ENCODE results near the gene DR1. TPM values are rescaled to one million over a fixed set of nuclear protein-coding genes. Genes with fewer than 3 reads are reported as not detected.

DR1 gene
- total RNA-seq, 4 donors from 2014 or later = 21.0 to 31.6 (median 26.2) TPM

DNA sequence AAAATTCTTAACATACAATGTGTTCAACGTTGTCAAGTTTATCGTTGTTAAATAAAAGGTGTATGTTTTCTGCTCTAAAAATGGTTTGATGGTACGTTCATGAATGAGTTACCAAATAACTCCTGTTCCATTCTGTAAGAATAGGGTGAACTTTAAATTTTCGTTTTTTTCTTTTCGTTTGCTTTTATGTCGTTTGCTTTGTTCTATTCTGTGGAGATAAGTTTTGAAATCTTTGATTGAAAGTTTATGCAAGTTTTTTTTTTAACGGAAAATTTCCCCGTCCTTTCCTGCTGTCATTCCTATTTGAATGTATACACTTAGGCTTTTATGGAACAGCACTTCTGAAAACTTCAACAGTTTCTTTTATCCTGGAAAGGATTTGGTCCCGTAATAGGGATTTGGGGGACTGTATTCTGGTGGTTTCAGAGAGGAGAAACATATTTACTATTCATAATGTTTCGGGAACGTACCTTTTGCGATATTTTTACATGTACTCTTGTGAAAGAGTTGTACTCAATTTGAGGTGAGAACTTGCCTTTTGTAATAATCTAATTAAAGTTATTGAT, 1.7 kb downstream of the DR1 start:
- no peaks in the 10 kb centered on the region for H3K36me3 ChIP-seq
- WGBS, 2 donors = 5% methylated on average over 12 of the region's 12 CpGs
- H3K4me3 ChIP-seq = peak overlapping the region; percentile 80 to 97 (median 90)
- peaks cover 0 to 69% (median 22%) of the 10 kb centered on the region in 4 donors for H3K4me1 ChIP-seq
- no peak for DNase-seq (ENCODE audit: low spot score in 2 of 2)
- H3K27ac ChIP-seq = peak overlapping the region in 1 of 4 donors; percentile 92
- H3K9me3 ChIP-seq = no peaks in the 10 kb centered on the region
- H3K27me3 ChIP-seq = no peaks in the 10 kb centered on the region
- TF ChIP-seq EP300 (IDR thresholded peaks at IDR 0.05) = no peak
- TF ChIP-seq, protein P1, sequence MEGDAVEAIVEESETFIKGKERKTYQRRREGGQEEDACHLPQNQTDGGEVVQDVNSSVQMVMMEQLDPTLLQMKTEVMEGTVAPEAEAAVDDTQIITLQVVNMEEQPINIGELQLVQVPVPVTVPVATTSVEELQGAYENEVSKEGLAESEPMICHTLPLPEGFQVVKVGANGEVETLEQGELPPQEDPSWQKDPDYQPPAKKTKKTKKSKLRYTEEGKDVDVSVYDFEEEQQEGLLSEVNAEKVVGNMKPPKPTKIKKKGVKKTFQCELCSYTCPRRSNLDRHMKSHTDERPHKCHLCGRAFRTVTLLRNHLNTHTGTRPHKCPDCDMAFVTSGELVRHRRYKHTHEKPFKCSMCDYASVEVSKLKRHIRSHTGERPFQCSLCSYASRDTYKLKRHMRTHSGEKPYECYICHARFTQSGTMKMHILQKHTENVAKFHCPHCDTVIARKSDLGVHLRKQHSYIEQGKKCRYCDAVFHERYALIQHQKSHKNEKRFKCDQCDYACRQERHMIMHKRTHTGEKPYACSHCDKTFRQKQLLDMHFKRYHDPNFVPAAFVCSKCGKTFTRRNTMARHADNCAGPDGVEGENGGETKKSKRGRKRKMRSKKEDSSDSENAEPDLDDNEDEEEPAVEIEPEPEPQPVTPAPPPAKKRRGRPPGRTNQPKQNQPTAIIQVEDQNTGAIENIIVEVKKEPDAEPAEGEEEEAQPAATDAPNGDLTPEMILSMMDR (IDR thresholded peaks at IDR 0.05) = no peak
- no peak for TF ChIP-seq POLR2A (IDR thresholded peaks at IDR 0.05)

DNA sequence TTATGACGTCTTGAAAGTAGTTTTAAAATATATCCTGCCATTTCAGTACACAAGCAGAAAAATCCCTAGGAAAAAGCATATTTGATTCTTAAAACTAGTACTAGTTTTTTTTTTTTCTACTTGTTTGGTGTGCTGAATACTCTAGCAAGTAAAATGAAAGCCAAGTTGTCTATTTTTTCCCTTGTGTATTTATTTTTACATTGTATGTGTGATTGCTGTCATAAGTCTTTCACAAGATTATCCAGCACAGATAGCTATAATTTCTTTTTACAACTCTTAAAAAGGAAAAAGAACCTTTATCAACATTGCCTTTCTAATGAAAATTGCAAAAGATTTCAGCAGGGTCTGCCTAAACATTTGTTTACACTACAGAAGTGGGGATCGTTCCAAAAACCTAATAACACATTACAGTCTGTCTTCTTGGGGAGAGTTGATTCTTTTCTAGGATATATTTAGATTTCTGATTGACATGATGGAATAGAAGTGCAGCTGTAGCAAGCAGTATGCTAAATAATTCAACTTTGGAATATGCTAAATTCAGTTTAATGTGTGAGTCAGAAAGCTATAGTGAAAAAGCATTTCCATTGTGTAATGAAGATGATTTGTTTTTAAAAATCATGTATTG, 2.5 kb downstream of the DR1 start:
- Histone ChIP-seq H3K4me1 (peaks cover 0 to 70% (median 23%) of the 10 kb centered on the region in 4 donors), H3K4me3 (peak overlapping the region; percentile 80 to 97 (median 90)), H3K9me3 (no peaks in the 10 kb centered on the region), H3K27ac (peak overlapping the region in 1 of 4 donors; percentile 48), H3K36me3 (no peaks in the 10 kb centered on the region), H3K27me3 (no peaks in the 10 kb centered on the region)
- WGBS, 2 donors = 1 to 2% methylated on average over 2 of the region's 2 CpGs
- DNase-seq (ENCODE audit: low spot score in 2 of 2) = no peak
- TF ChIP-seq, protein P1 (IDR thresholded peaks at IDR 0.05) = no peak
- TF ChIP-seq EP300 (IDR thresholded peaks at IDR 0.05) = no peak

DNA sequence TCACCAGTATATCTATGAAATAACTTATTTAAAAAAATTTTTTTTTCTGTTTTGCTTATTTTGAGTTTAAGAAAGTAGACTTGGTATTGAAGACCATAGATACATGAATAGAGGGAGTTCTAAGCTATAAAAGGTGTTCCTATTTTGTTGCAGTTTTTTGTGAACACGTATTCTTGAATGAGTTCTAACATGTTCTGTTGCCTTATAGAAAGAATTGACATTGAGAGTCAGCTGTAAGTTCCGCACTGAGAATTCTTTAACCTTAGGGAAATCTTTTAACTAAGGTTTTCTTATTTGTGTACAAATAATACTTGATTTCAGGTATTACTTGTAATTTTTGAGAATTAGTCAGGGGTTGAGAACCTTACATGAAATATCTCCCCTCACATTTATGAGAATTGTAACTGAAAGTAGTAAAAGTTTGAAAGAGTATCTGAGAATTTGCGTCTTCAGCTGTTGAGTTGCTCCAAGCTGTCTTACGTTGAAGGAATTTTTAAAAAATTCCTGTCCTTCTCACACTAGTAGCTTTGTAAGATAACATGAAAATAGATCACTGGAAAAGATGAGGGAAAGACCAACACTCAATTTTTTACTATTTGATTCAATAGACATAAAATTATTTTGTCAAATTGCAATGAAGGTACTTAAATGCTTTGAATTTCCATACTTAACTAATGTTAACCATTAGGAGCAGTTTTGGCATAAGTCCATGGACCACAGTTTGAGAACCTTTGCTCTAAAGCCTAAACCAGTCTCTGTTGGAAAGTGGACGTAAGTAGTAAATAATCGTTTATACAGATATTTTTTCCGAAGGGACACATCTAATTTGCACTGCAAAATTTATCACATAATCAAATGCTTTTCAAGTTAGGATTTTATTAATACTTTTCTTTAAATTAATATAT, 3.8 kb downstream of the DR1 start:
- TF ChIP-seq, protein P1 (IDR thresholded peaks at IDR 0.05) = no peak
- TF ChIP-seq EP300 (IDR thresholded peaks at IDR 0.05) (no peak), POLR2A (IDR thresholded peaks at IDR 0.05) (no peak)
- WGBS, 2 donors = 50% methylated on average over 7 of the region's 7 CpGs
- H3K36me3 ChIP-seq = peaks cover 0 to 6% (median 0%) of the 10 kb centered on the region in 3 donors
- H3K9me3 ChIP-seq = no peaks in the 10 kb centered on the region
- no peaks in the 10 kb centered on the region for H3K27me3 ChIP-seq
- DNase-seq (ENCODE audit: low spot score in 2 of 2) = no peak
- H3K4me3 ChIP-seq = peak overlapping the region in 1 of 4 donors; percentile 80
- no peak overlapping the region for H3K27ac ChIP-seq
- peaks cover 0 to 71% (median 25%) of the 10 kb centered on the region in 4 donors for H3K4me1 ChIP-seq

DNA sequence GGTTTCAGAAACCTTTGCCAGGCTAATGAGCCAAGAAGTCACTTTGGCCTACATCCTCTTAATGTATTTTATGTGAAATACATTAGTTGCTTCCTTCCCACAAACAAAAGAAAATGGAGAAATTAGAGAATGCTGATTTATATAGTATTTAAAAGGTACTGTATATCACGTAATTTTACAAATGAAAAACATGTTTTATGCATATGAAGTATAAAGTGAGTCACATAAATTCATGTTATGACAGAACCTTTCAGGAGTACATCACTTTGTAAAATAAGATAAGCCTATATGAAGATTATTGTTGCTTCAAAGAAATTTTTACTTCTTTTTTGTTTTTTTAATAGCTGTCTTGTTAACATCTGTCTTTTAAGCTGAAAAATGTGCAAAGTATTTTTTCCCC, 4.6 kb downstream of the DR1 start:
- 89 to 98% methylated on average over 1 of the region's 1 CpG for WGBS, 2 donors
- peaks cover 0 to 67% (median 23%) of the 10 kb centered on the region in 4 donors for H3K4me1 ChIP-seq
- no peak overlapping the region for H3K4me3 ChIP-seq
- TF ChIP-seq, protein P1 (IDR thresholded peaks at IDR 0.05) = no peak
- no peak for TF ChIP-seq POLR2A (IDR thresholded peaks at IDR 0.05)
- no peak for TF ChIP-seq EP300 (IDR thresholded peaks at IDR 0.05)
- no peaks in the 10 kb centered on the region for H3K27me3 ChIP-seq
- H3K9me3 ChIP-seq = no peaks in the 10 kb centered on the region
- H3K27ac ChIP-seq = no peak overlapping the region
- H3K36me3 ChIP-seq = peaks cover 0 to 15% (median 0%) of the 10 kb centered on the region in 3 donors
- no peak for DNase-seq (ENCODE audit: low spot score in 2 of 2)
